HuH-7 (cell line): ENCODE measurements around the gene ZNF474.

Source experiments
- DNase-seq: peaks from one replicate; pipeline ENCODE4 v3.0.0; 2011; ENCODE audit warnings: low spot score

The ZNF474 gene

GRCh38 chr5:122180863-122181548, 51.7 kb downstream of the ZNF474 start:
- DNase-seq, result no peak

DNA sequence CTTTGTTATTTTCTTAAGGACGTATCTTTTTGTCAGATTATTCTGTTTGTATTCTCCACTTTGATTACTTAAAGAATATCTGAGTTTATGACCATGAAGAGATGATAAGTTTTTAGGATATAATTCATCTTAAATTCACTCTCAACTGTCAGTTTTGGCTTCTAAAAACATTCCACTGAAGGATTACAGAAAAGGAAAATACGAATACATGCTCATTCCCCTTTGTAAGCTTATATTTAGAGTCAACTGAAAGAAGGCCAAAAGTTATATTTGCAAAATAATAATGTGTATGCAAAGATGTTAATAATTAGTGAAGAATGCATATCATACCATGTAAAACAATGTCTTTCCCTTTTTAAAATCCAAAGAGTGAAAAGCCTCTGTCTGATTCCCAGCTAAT, 52.5 kb downstream of the ZNF474 start:
- DNase-seq, result no peak

DNA sequence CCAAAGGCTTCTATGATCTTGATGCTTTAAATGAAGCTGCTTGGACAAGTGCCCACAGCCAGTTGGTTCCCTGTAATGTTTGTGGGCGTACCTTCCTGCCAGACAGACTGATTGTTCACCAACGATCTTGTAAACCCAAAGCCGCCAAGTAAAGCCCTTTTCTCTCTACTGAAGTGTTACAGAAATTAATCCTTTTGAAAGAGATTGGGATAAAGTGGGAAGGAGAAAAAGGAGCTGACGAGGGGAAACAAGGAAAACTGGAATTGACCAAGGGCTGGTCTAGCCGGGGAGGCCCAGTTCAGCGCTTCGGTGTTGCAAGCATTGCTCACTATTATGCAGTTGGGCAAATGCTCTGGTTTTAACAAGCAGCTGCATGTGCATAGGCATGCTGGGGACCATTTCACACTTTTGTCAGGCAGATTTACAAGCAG, 53.2 kb downstream of the ZNF474 start:
- no peak for DNase-seq

GRCh38 chr5:122183098-122183787, 53.9 kb downstream of the ZNF474 start:
- no peak for DNase-seq

GRCh38 chr5:122183788-122184170, 54.4 kb downstream of the ZNF474 start:
- no peak for DNase-seq

GRCh38 chr5:122184676-122185255, 55.4 kb downstream of the ZNF474 start:
- no peak for DNase-seq

GRCh38 chr5:122187426-122187825, 58.1 kb downstream of the ZNF474 start:
- no peak for DNase-seq

DNA sequence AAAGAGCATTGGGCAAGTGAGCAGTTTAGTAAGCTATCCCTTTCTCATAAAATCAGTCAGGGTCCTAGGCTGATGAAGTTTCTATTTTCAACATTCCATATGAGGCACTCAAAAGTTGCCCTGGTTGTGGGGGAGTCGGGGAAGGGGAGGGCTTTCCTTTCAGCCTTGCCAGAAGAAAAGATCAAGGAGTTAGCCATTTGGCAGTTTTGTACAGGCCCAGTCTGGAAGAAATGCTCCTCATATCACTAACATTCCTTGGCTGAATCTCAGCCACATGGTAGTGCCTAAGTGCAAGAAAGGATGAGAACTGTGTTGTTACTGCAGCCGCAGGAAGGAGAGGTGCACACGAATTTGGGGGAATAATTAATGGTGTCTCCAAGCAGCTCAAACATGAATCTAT, 60.8 kb downstream of the ZNF474 start:
- DNase-seq, result no peak

- DNase-seq, result peak; percentile 15
These were observed 63.5 kb downstream of the ZNF474 start for GRCh38 chr5:122192497-122193496.

DNA sequence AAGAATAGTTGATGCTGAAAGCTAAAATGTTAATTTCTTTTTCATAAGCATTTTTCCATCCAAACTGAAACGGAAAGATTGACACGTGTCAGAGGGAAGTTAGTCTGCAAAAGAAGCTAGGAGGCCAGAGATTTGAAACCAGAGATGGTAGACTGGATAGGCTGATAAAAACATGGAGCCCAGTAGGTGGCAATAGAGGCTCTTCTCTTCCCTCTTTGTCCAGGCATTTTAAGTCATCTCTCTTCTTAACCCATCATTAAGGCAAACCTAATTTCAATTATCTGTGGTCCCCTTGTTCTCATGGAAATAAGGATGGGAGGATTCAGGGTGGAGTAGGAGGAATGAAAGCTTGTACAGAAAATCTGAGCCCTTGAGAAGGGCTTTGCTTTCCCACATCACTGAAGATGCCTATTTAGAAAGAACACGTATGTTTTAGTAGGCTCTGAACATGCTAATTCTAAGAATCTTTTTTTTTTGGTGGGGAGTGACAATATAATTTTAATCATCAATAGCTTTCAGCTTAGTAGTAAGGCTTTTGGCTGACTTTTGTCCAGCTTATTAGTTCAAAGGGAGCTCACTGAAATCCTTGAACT, 66.6 kb downstream of the ZNF474 start:
- DNase-seq, result no peak

DNA sequence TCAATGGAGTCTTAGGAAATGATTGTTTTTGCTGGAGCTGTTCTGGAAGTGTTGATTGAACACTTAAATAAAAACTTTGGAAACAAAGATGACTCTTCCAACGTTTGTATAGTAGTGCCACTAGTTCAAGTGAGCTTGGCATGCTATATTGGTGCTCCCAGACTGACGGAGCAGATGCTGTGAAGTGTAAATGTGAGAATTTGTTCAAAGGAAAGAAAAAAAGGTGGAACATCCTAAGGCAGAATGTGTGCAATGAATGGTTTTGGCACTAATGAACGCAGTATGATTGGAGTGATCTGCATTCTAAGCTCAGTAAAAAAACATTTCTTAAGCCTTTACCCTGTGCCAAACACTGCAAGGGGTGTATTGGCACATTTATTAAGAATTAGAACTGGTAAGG, 69.8 kb downstream of the ZNF474 start:
- no peak for DNase-seq

- DNase-seq, result no peak
These were observed 71.1 kb downstream of the ZNF474 start for GRCh38 chr5:122200450-122200849.

DNA sequence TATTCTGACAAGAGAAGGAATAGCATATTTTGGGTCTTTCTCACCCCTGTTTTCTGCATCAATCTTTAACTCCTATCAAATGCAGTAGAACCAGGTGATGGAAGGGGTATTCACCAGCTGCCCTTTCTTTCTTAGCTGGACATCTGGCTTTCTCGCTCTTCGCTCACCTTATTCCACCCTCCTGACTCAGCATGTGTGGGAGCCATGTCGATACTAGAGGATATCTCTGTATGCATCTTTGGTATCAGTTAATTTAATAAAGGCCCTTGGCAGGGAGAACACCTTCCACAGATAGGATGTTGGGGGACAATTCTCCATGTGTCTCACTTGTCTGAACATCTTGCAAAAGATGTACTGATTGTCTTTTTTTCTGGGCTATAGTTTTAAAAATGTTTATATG, 71.5 kb downstream of the ZNF474 start:
- DNase-seq, result no peak

- no peak for DNase-seq
These were observed 72.0 kb downstream of the ZNF474 start for GRCh38 chr5:122201365-122201764.

- no peak for DNase-seq
These were observed 73.6 kb downstream of the ZNF474 start for GRCh38 chr5:122202952-122203351.
